GM21528 (cell line): ENCODE measurements around the gene BAZ1B.
"Not testable (repeated sequence)": the region's sequence is repeated elsewhere in the genome, so short reads cannot be mapped to it uniquely, and the experiment has no call there.

Source experiments
- ATAC-seq: cut with Tn5 transposase; IDR thresholded peaks from one replicate; pipeline ENCODE4 v1.9.1; 2021; ENCODE audit warnings: mild to moderate bottlenecking, moderate library complexity; ENCODE audit not compliant: unreplicated experiment, low FRiP score

BAZ1B gene

DNA sequence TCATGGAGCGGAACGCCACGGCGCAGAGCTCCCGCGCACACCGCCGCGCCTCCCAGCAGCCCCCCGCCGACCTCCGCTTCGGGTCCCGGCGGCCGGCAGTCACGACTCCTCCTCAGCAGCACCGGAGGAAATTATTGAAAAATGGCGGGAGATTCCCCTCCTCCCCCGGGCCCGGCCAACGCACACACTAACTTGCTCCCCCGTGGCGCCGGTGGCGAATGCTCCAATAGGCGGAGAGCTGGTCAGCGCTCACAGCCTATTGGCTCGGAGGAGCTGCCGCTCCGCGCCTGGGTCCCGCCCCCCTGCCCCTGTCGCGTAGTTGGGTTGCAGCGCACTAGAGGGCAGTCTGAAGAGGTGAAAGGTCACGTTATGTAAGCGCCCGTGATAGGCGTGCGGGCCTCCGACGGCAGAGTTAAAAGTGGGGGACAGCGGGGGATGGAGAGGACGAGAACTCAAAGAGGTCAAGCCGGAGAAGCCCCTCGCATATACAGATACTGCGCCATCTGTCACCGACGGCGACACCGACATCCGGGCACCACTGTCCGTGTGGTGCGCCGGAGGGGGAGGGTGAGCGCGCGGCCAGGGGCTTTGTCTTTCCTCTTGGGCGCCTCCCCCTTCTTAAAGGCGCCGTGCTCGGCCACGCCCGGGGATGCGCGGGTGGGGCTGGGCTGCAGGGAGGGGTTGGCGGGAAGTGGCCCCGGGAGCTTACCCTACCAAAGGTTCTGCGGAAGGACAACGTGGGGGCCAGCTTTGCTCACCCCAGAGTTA, at the start of gene BAZ1B:
BAZ1B (minus strand) TSS at position 189 of the 768 bp plus-strand sequence. CDS start 360 bp downstream, outside the sequence.
- ATAC-seq = peak; percentile 90

GRCh38 chr7:73570977-73571376, 48.9 kb upstream of the BAZ1B start:
- no peak for ATAC-seq

DNA sequence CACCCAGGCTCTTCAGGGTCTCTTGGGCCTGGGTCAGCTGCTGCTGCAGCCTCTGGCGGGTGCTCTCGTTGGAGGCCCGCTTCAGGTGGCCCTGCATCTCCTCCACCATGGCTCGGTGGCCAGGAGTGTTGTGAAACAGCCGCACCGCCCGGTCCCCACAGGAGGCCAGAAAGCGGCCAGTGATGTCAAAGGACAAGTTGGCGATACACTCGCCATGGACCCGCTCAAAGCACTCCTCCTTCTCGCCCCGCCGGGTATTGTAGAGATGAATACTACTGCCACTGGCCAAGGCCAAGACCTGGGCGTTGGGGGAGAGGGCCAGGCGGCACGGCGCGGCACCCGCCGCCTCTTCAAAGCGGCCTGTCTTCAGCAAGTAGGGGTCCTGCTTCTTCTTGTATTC, 48.4 kb upstream of the BAZ1B start:
- no peak for ATAC-seq

GRCh38 chr7:73569042-73569608, 47.0 kb upstream of the BAZ1B start:
- ATAC-seq = no peak

GRCh38 chr7:73567846-73568685, 46.0 kb upstream of the BAZ1B start:
- ATAC-seq = no peak

GRCh38 chr7:73567140-73567539, 45.0 kb upstream of the BAZ1B start:
- ATAC-seq = no peak

DNA sequence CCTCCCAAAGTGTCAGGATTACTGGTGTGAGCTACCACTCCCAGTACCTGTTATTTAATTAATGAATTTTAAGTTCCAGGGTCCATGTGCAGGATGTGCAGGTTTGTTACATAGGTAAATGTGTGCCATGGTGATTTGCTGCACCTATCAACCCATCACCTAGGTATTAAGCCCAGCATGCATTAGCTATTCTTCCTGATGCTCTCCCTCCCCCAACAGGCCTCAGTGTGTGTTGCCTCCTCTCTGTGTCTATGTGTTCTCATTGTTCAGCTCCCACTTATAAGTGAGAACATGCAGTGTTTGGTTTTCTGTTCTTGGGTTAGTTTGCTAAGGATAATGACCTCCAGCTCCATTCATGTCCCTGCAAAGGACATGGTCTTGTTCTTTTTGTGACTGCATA, 44.3 kb upstream of the BAZ1B start:
- ATAC-seq = not testable (repeated sequence)

- no peak for ATAC-seq
Measured at GRCh38 chr7:73565675-73566340, 43.7 kb upstream of the BAZ1B start.

- no peak for ATAC-seq
Measured at GRCh38 chr7:73560109-73560835, 38.2 kb upstream of the BAZ1B start.

DNA sequence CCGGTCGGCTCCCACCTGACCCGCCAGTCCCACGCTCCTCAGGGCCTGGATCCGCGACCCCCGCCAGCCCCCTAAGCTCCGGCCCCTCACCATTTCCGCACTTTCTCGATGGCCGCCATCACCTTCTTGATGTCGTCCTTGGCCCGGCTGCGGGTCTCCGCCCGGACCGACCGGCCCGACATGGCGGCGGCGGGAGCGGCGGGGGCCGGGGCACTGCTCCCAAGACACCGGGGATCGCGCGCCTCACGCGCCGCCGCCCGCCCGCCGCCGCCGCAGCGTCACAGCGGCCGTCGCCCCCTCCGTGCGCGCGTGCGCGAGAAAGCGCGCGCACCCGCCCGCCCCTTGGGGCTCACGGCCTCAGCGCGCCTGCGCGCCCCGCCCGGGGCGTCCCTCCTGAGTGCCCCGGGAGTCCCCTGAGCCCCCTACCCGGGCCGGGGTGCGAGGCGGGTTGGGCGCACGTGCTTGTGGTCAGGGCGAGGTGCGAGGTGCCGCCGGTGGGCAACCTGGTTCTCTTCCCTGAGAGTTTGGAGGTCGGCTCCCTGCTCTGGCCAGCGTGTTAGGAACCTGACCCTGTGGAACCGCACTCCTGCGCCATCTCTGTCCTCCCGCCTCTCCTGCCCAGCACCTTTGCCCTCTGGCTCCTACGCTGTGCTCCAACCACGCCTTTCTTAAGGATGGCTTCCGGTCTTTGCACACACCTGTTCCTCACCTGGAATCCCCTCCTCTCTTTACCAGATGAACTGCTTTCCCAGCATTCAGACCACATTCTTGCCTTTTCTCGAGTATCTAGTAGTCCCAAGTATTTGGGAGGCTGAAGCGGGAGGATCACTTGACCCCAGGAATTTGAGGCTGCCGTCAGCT, 35.5 kb upstream of the BAZ1B start, which contains the start of gene BCL7B:
BCL7B (minus strand) TSS at position 294 of the 861 bp plus-strand sequence; CDS start at position 182, 112 bp downstream.
- ATAC-seq = peak; percentile 48

DNA sequence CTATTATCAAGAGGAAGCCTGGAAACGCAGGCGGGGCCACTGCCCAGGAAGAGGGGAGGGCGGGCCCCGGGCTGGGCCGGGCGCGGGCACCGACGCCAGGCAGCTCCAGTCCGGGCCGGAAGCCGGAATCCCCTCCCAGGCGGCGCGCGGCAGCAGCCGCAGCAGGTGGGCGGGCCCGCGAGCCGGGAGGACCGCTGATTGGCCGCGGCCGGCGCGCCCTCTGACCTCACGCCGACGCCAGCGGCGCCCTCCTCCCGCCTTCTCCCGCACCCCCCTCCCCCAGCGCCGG, 35.0 kb upstream of the BAZ1B start:
- peak; percentile 85 for ATAC-seq

DNA sequence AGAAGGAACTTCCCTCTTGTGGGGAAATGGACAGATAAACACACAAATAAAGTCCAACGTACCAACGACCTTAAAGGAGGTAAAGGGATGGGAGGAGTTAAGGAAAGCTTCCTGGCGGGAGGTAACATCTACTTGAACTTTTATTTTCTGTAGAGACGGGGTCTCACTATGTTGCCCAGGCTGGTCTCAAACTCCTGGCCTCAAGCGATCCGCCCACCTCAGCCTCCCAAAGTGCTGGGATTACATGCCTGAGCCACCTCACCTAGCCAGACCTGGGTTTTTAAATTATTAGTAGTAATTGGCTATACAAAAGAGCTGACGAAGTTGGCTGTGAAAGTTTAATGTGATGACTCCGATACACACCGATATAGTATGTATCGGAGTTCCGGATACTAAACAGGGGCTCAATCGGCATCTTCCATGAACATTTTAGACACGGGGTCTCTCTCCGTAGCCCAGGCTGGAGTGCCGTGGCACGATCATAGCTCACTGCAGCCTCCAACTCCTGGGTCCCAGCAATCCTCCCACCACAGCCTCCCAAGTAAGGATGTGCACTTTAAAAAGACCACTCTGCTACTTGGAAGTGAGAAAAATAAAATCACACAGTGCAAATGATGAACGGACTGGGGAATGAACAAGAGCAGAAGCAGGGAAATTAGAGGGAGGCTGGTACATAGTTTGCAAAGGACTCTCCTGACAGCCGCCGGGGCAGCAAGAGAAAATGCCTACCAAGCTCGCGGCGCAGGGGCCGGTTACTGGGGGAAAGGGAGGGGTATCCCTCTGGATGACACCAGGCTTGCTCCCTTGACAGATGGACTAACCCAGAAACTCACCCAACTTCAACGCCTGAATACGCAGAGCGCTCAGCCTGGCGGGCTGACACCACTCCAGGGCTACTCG, 34.4 kb upstream of the BAZ1B start:
- ATAC-seq = no peak

DNA sequence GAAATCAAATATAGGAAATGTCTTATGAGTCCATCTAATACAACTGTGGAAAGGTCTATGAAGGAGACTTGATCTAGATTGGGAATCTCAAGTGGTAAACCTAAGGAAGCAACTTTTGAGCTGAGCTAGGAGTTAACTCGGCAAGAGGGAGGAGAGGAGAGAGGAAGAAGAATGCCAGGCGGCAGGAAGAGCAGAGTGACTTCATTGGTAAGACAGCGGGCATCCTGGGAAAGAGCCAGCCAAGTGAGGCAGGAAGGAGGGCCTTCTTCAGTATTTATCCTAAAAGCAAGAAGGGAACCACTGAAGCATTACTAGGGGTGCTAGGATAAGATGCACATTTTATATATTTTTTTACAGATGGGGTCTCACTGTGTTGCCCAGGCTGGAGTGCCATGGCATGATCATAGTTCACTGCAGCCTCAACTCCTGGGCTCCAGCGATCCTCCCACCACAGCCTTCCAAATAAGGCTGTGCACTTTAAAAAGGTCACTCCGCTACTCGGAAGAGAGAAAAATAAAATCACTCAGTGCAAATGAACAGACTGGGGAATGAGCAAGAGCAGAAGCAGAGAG, 33.4 kb upstream of the BAZ1B start:
- ATAC-seq = no peak

DNA sequence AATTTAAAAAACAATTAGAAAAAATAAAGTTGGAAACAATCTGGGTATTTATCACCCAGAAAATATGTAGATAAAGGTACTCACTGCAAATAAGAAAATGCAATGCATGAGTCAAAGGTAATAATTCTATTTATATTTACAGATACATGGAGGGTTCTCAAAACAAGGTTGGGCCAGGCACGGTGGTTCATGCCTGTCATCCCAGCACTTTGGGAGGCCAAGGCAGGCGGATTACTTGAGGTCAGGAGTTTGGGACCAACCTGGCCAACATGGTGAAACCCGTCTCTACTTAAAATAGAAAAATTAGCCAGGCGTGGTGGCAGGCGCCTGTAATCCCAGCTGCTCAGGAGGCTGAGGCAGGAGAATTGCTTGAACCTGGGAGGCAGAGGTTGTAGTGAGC, 28.0 kb upstream of the BAZ1B start:
- ATAC-seq = not testable (repeated sequence)

GRCh38 chr7:73549176-73549575, 27.1 kb upstream of the BAZ1B start:
- ATAC-seq = no peak

- no peak for ATAC-seq
Measured at GRCh38 chr7:73547841-73548240, 25.7 kb upstream of the BAZ1B start.

- ATAC-seq = no peak
Measured at GRCh38 chr7:73544678-73545077, 22.6 kb upstream of the BAZ1B start.

DNA sequence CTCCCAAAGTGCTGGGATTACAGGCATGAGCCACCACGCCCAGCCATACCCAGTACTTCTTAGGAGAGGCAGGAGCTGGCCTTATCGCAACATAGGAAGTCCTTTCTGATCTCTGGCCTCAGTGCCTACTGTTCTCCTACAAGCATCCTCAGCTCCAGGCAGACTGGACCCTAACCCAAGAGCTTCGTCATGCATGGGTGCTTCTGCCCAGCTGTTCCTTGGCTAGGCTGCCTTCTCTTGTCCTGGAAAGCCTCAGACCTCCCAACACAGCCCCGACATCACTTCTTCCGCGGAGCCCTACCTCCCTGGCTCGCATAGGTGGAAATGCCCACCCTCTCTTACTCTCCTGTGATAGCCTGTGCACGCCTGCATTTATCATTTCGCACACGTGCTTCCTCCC, 19.6 kb upstream of the BAZ1B start:
- ATAC-seq = no peak
